ENCODE measurements around the gene PCDHB6.
"Not testable (repeated sequence)": the region's sequence is repeated elsewhere in the genome, so short reads cannot be mapped to it uniquely, and the experiment has no call there.

Gene PCDHB6

DNA sequence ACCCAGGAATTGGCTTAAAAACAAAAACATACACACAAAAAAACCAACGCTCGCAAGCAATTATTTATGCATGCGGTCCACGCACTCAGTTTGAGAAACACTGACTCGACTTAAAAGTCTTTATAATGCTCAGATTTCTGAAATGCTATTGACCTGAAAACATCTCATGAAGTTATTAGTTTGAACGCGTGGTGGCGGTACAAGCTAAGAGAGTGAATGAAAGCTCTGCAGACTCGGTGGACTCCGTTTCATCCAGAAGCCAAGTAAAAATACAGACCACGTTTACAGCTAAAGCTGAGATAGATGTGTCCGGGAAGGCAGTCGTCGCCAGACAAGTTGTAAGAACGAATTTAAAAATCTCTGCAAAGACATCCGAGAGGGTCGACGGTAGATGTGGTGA, at the start of gene PCDHB6:
TSS of gene PCDHB6 (plus strand) at position 246 of the 400 bp plus-strand sequence. CDS start 201 bp downstream, outside the sequence.
- Mint-ChIP-seq H3K36me3 (ENCODE audit: low read depth) (peaks cover 10% of the 10 kb centered on the region), H3K9me3 (peaks cover 16% of the 10 kb centered on the region), H3K27me3 (peaks cover 33% of the 10 kb centered on the region), H3K4me3 (no peak within 1 kb of the TSS), H3K4me1 (peaks cover 1% of the 10 kb centered on the region), H3K27ac (no peak within 1 kb of the TSS)
- ATAC-seq, result no peak
- no peak for DNase-seq

GRCh38 chr5:141100243-141100805, 49.5 kb upstream of the PCDHB6 start, which contains the start of gene PCDHB3:
PCDHB3 (plus strand) TSS chr5:141100473; CDS start chr5:141100650, 177 bp downstream.
- H3K4me1 Mint-ChIP-seq, result no peaks in the 10 kb centered on the region
- H3K36me3 Mint-ChIP-seq (ENCODE audit: low read depth), result peaks cover 10% of the 10 kb centered on the region
- peaks cover 38% of the 10 kb centered on the region for H3K27me3 Mint-ChIP-seq
- no peak within 1 kb of the TSS for H3K4me3 Mint-ChIP-seq
- DNase-seq (peak; percentile 37), ATAC-seq (no peak)
- H3K27ac Mint-ChIP-seq, result no peak within 1 kb of the TSS
- H3K9me3 Mint-ChIP-seq, result peaks cover 31% of the 10 kb centered on the region

DNA sequence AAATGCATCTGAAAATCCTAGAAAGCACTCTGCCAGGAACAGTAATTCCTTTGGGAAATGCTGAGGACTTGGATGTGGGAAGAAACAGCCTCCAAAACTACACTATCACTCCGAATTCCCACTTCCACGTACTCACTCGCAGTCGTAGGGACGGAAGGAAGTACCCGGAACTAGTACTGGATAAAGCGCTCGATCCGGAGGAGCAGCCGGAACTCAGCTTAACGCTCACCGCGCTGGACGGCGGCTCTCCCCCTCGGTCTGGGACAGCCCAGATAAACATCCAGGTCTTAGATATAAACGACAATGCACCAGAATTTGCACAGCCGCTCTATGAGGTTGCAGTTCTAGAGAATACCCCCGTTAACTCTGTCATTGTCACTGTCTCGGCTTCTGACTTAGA, 48.8 kb upstream of the PCDHB6 start:
- H3K27ac Mint-ChIP-seq, result no peak overlapping the region
- peaks cover 31% of the 10 kb centered on the region for H3K27me3 Mint-ChIP-seq
- peaks cover 25% of the 10 kb centered on the region for H3K9me3 Mint-ChIP-seq

DNA sequence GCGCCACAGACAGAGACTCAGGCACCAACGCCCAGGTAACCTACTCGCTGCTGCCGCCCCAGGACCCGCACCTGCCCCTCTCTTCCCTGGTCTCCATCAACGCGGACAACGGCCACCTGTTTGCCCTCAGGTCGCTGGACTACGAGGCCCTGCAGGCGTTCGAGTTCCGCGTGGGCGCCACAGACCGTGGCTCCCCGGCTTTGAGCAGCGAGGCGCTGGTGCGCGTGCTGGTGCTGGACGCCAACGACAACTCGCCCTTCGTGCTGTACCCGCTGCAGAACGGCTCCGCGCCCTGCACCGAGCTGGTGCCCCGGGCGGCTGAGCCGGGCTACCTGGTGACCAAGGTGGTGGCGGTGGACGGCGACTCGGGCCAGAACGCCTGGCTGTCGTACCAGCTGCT, 47.8 kb upstream of the PCDHB6 start:
- H3K36me3 Mint-ChIP-seq (ENCODE audit: low read depth); H3K4me1 Mint-ChIP-seq; DNase-seq; H3K27ac Mint-ChIP-seq; H3K4me3 Mint-ChIP-seq; ATAC-seq: not testable (repeated sequence)
- peaks cover 25% of the 10 kb centered on the region for H3K9me3 Mint-ChIP-seq
- H3K27me3 Mint-ChIP-seq, result peaks cover 30% of the 10 kb centered on the region

More for the DNA sequence above, 48.8 kb upstream of the PCDHB6 start:
- H3K4me3 Mint-ChIP-seq, result no peak overlapping the region
- ATAC-seq (no peak), DNase-seq (no peak)
- H3K36me3 Mint-ChIP-seq (ENCODE audit: low read depth), result peaks cover 8% of the 10 kb centered on the region
- no peaks in the 10 kb centered on the region for H3K4me1 Mint-ChIP-seq

GRCh38 chr5:141102471-141102870, 47.4 kb upstream of the PCDHB6 start:
- not testable (repeated sequence) for H3K4me3 Mint-ChIP-seq; H3K27ac Mint-ChIP-seq; ATAC-seq; DNase-seq; H3K36me3 Mint-ChIP-seq (ENCODE audit: low read depth); H3K4me1 Mint-ChIP-seq
- Mint-ChIP-seq H3K27me3 (peaks cover 26% of the 10 kb centered on the region), H3K9me3 (peaks cover 28% of the 10 kb centered on the region)

DNA sequence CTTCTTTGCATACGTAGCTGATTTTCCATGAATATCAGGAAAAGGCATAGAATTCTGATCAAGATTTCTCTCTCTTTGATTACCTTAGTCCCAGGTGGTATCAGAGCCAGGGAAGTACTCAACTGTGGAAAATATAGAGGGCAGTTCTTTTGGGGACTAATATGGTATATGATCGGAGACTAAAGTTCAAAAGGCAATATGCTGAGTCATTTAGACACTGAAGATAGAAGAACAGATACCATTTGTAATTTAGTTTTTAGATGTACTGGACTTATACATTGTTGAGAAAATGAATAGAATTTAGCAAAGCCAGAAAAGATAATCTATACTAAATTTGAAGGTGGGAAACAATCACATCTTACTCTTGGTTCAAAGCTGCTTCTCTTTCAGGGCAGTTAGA, 44.5 kb upstream of the PCDHB6 start:
- peaks cover 10% of the 10 kb centered on the region for H3K36me3 Mint-ChIP-seq (ENCODE audit: low read depth)
- no peak for ATAC-seq
- DNase-seq, result no peak
- no peaks in the 10 kb centered on the region for H3K4me1 Mint-ChIP-seq
- H3K27ac Mint-ChIP-seq, result no peak overlapping the region
- no peak overlapping the region for H3K4me3 Mint-ChIP-seq
- H3K9me3 Mint-ChIP-seq, result peaks cover 20% of the 10 kb centered on the region
- H3K27me3 Mint-ChIP-seq, result peaks cover 19% of the 10 kb centered on the region

DNA sequence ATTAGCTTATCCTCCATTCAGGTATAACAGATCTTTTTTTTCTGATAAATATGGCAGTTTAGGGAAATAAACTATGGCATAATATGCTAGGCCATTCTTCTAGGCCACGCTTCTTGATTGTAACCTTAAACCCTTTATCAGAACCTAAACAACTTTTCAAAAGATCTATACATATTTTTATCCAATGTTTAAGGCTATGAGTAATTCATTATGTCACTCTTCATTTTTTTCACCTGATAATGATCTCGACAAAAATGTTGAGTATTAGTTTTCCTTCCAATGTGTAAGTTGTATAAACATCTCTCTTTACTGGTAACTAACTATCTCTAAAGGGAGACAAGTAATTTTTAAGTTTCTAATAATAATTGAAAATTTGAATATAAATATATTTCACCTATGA, 30.6 kb upstream of the PCDHB6 start:
- Mint-ChIP-seq H3K27me3 (peaks cover 18% of the 10 kb centered on the region), H3K4me3 (no peak overlapping the region), H3K27ac (no peak overlapping the region), H3K9me3 (peaks cover 41% of the 10 kb centered on the region), H3K36me3 (ENCODE audit: low read depth) (peaks cover 6% of the 10 kb centered on the region), H3K4me1 (no peaks in the 10 kb centered on the region)
- no peak for ATAC-seq
- no peak for DNase-seq

- H3K27me3 Mint-ChIP-seq, result peaks cover 20% of the 10 kb centered on the region
- ATAC-seq, result no peak
- H3K4me1 Mint-ChIP-seq, result no peaks in the 10 kb centered on the region
- no peak for DNase-seq
- peaks cover 24% of the 10 kb centered on the region for H3K9me3 Mint-ChIP-seq
- peaks cover 6% of the 10 kb centered on the region for H3K36me3 Mint-ChIP-seq (ENCODE audit: low read depth)
- no peak within 1 kb of the TSS for H3K4me3 Mint-ChIP-seq
- H3K27ac Mint-ChIP-seq, result no peak within 1 kb of the TSS
Measured at GRCh38 chr5:141121563-141121962, 28.3 kb upstream of the PCDHB6 start, which contains the start of gene PCDHB4. PCDHB4 (plus strand) TSS chr5:141121818; CDS start chr5:141121999, 181 bp downstream.

DNA sequence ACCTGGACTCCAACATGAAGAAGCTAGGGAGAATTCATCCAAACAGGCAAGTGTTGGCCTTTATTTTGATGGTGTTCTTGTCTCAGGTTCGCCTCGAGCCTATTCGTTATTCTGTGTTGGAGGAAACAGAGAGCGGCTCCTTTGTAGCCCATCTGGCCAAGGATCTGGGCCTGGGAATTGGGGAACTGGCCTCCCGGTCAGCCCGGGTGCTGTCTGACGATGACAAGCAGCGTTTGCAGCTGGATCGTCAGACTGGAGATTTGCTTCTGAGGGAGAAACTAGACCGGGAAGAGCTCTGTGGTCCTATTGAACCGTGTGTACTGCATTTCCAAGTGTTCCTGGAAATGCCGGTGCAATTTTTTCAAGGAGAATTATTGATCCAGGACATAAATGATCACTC, 27.9 kb upstream of the PCDHB6 start:
- Mint-ChIP-seq H3K36me3 (ENCODE audit: low read depth) (peaks cover 6% of the 10 kb centered on the region), H3K27me3 (peaks cover 20% of the 10 kb centered on the region), H3K4me3 (no peak overlapping the region), H3K4me1 (no peaks in the 10 kb centered on the region), H3K27ac (no peak overlapping the region), H3K9me3 (peaks cover 20% of the 10 kb centered on the region)
- ATAC-seq (no peak), DNase-seq (no peak)

- not testable (repeated sequence) for H3K4me1 Mint-ChIP-seq; H3K27ac Mint-ChIP-seq; ATAC-seq; H3K36me3 Mint-ChIP-seq (ENCODE audit: low read depth); H3K4me3 Mint-ChIP-seq; DNase-seq
- H3K27me3 Mint-ChIP-seq, result peaks cover 22% of the 10 kb centered on the region
- H3K9me3 Mint-ChIP-seq, result peaks cover 15% of the 10 kb centered on the region
Measured at GRCh38 chr5:141123396-141124135, 26.3 kb upstream of the PCDHB6 start.

- peaks cover 18% of the 10 kb centered on the region for H3K27me3 Mint-ChIP-seq
- H3K9me3 Mint-ChIP-seq, result peaks cover 6% of the 10 kb centered on the region
- ATAC-seq (no peak), DNase-seq (no peak)
- H3K27ac Mint-ChIP-seq, result no peak overlapping the region
- peaks cover 6% of the 10 kb centered on the region for H3K36me3 Mint-ChIP-seq (ENCODE audit: low read depth)
- H3K4me3 Mint-ChIP-seq, result no peak overlapping the region
- no peaks in the 10 kb centered on the region for H3K4me1 Mint-ChIP-seq
Measured at GRCh38 chr5:141127305-141127704, 22.6 kb upstream of the PCDHB6 start.

DNA sequence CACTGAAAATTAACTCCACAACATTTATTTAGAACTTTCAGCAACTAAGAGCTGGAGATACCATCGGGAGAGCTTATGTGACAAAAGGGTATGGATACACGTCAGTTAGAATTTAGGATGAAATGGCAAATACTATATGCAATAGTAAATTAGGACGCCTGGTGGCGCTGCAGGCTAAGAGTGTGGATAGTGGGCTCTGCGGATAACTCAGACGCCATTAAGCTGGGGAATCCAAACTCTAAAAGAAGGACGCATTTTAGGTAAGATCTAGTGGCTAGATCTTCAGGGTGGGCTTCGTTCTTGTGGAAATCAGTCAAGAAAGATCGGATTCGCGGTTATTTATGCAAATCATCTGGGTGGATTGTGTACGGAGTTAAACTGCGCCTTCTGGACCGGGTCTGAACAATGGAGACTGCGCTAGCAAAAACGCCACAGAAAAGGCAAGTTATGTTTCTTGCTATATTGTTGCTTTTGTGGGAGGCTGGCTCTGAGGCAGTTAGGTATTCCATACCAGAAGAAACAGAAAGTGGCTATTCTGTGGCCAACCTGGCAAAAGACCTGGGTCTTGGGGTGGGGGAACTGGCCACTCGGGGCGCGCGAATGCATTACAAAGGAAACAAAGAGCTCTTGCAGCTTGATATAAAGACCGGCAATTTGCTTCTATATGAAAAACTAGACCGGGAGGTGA, 14.7 kb upstream of the PCDHB6 start, which contains the start of gene PCDHB5:
TSS of gene PCDHB5 (plus strand) at position 177 of the 688 bp plus-strand sequence. CDS start at position 406, 229 bp downstream.
- ATAC-seq (no peak), DNase-seq (no peak)
- no peak within 1 kb of the TSS for H3K4me3 Mint-ChIP-seq
- H3K27me3 Mint-ChIP-seq, result peaks cover 19% of the 10 kb centered on the region
- no peak within 1 kb of the TSS for H3K27ac Mint-ChIP-seq
- H3K36me3 Mint-ChIP-seq (ENCODE audit: low read depth), result peaks cover 8% of the 10 kb centered on the region
- H3K4me1 Mint-ChIP-seq, result no peaks in the 10 kb centered on the region
- peaks cover 35% of the 10 kb centered on the region for H3K9me3 Mint-ChIP-seq

- Mint-ChIP-seq H3K9me3 (peaks cover 35% of the 10 kb centered on the region), H3K27me3 (peaks cover 16% of the 10 kb centered on the region), H3K4me1 (no peaks in the 10 kb centered on the region), H3K36me3 (ENCODE audit: low read depth) (peaks cover 8% of the 10 kb centered on the region), H3K27ac (no peak overlapping the region), H3K4me3 (no peak overlapping the region)
- ATAC-seq, result no peak
- DNase-seq, result no peak
Measured at GRCh38 chr5:141135718-141136266, 14.1 kb upstream of the PCDHB6 start.

DNA sequence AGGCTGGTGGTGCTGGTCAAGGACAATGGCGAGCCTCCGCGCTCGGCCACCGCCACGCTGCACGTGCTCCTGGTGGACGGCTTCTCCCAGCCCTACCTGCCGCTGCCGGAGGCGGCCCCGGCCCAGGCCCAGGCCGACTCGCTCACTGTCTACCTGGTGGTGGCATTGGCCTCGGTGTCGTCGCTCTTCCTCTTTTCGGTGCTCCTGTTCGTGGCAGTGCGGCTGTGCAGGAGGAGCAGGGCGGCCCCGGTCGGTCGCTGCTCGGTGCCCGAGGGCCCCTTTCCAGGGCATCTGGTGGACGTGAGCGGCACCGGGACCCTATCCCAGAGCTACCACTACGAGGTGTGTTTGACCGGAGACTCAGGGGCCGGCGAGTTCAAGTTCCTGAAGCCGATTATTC, 12.5 kb upstream of the PCDHB6 start:
- Mint-ChIP-seq H3K36me3 (ENCODE audit: low read depth) (peaks cover 11% of the 10 kb centered on the region), H3K27me3 (peaks cover 22% of the 10 kb centered on the region), H3K9me3 (peaks cover 35% of the 10 kb centered on the region)
- H3K4me1 Mint-ChIP-seq, H3K4me3 Mint-ChIP-seq, DNase-seq, H3K27ac Mint-ChIP-seq, ATAC-seq: not testable (repeated sequence)

All from activated naive CD8-positive, alpha-beta T cell treated with anti-CD3 and anti-CD28 coated beads, Interleukin-2, amount 50 U/mL, for 24 hours (primary cell).